Ramos (cell line): ENCODE measurements around the gene ATP6V1F.

Source experiments
- in situ Hi-C: fragments of 300-500 bp; cut with MboI; formaldehyde crosslinking; loops from one replicate; pipeline ENCODE4 v1.14.3; 2022; ENCODE audit warnings: low sequenced_read_pairs; ENCODE audit not compliant: unreplicated experiment

The ATP6V1F gene

GRCh38 chr7:128867241-128867640, 4.6 kb downstream of the ATP6V1F start:
- in situ Hi-C loops, result no loop called here

DNA sequence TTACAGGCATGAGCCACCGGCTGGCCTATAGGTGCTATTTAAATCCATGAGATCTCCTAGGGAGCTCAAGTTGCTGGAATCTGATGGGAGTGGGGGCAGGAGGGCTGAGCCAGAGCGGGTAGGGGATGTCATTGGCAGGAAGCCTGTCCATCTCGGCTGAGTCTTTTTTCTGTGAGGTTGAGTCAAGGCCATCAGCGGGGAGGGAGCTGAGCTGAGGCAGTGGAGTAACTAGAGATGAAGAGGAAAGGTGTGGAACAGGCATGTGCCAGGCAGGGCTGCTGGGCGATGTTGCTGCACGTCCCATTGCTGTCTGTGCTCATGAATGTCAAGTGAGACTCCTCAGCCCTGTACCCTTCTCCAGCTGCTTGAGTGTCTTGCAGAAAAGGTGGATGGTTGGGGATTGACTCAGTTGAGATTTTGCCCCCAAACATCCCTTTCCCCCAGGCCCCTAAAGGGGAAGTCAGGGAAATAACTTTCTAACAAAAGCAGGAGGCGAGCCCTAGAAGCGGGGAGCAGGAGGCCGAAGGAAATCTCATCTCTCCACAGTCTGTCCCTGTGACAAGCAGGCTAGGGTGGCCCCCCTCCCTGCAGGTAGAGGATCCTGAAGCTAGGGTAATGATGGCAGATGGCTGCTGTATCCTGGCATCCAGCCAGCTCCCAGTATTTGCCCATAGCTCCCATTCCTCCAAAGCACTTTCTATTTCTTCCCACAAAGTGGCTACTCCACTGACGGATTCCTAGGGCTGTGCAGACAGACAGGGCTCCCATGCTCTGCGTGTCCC, 5.4 kb downstream of the ATP6V1F start:
- in situ Hi-C loops, result no loop called here

GRCh38 chr7:128868624-128869137, 6.0 kb downstream of the ATP6V1F start:
- in situ Hi-C loops, result no loop called here

DNA sequence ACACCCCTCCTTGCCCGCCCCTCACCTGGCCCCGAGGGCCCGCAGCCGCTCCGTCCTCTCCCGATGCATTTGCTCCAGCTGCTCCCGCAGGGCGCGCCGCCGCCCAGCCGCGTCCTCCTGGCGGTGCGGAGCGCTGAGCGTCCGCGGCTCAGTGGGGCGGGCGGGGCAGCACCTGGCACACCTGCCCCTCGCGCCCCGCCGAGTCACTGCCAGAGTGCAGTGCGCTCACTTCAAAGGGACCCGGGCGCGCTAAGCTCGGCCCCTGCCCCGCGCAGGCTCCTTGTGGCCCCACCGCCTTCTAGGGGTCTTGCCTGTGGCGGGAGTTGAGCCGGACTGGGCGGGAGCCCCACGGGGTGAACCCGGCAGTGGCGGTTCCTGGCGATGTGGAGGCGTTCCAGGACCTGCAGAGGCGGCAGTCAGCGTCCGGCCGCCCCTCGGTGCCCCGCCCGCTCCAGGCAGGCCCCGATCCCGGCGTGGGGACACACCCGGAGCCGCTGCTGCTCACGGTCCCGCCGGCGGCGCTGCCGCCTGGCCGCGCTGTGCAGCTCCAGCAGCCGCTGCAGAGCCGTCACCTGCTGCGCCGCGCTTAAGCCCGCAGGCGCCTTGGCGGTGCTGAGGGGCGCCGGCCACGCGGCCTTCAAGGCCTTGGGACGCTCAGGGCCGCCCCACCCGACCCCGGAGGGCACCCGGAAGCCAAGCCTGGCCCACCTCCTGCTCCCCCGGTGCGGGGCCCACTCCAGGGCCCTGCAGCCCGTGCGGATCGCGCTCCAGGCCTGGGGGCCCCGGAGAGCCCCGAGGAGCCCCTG, 6.7 kb downstream of the ATP6V1F start:
- in situ Hi-C loops, result no loop called here

GRCh38 chr7:128869944-128870285, 7.3 kb downstream of the ATP6V1F start:
- in situ Hi-C loops, result loop anchor here (10.0 kb wide), 1 partner anchor 395 kb away; the partner anchor contains the start of gene METTL2B

DNA sequence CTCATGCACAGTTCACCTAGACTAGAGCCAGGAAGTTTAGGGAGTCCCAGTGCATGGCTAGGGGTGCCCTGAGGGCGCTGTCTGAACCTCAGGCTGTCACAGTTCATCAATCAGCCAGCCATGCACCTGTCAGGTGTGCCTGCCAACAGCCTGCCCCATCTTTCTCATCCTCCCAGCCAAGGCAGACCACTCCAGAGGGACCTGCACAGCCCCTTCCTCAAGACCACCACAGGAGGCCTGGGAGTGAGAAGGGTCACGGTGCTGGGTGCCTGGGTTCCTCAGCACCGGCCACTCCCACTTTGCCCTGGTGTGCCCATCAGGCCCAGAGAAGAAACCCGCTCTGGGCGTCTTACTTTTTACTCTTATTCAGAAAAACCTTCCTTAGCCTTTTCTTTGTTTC, 8.4 kb downstream of the ATP6V1F start:
- in situ Hi-C loops, result loop anchor here (10.0 kb wide), 1 partner anchor 396 kb away; the partner anchor contains the start of gene METTL2B

- in situ Hi-C loops, result loop anchor here (10.0 kb wide), 1 partner anchor 398 kb away; the partner anchor contains the start of gene METTL2B
Observed at GRCh38 chr7:128872394-128872824, 9.8 kb downstream of the ATP6V1F start.

- in situ Hi-C loops, result loop anchor here (10.0 kb wide), 1 partner anchor 398 kb away; the partner anchor contains the start of gene METTL2B
Observed at GRCh38 chr7:128873234-128873633, 10.6 kb downstream of the ATP6V1F start.

- in situ Hi-C loops, result loop anchor here (10.0 kb wide), 1 partner anchor 400 kb away; the partner anchor contains the start of gene METTL2B
Observed at GRCh38 chr7:128874140-128875031, 11.7 kb downstream of the ATP6V1F start.

- in situ Hi-C loops, result loop anchor here (10.0 kb wide), 1 partner anchor 401 kb away; the partner anchor contains the start of gene METTL2B
Observed at GRCh38 chr7:128875523-128875948, 12.9 kb downstream of the ATP6V1F start.

- in situ Hi-C loops, result loop anchor here (10.0 kb wide), 1 partner anchor 401 kb away; the partner anchor contains the start of gene METTL2B
Observed at GRCh38 chr7:128876127-128876526, 13.5 kb downstream of the ATP6V1F start.

DNA sequence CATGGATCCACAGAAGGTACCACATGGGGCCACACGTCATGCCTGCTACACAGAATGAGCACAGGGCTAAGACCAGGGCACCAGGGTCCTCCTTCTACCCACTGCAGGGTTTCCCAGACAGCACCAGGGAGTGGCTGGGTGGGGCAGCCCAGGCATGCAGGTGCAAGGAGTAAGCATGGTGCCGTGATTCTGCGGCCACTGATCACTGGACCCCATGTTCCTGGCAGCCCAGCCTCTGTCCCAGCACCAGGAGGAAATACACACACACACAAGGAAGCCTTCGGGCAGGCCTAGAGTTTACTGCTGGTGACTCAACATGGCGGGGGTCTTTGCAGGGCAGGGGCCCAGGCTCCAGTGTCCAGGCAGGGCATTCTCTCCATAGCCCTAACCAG, 13.9 kb downstream of the ATP6V1F start:
- in situ Hi-C loops, result loop anchor here (10.0 kb wide), 1 partner anchor 402 kb away; the partner anchor contains the start of gene METTL2B

DNA sequence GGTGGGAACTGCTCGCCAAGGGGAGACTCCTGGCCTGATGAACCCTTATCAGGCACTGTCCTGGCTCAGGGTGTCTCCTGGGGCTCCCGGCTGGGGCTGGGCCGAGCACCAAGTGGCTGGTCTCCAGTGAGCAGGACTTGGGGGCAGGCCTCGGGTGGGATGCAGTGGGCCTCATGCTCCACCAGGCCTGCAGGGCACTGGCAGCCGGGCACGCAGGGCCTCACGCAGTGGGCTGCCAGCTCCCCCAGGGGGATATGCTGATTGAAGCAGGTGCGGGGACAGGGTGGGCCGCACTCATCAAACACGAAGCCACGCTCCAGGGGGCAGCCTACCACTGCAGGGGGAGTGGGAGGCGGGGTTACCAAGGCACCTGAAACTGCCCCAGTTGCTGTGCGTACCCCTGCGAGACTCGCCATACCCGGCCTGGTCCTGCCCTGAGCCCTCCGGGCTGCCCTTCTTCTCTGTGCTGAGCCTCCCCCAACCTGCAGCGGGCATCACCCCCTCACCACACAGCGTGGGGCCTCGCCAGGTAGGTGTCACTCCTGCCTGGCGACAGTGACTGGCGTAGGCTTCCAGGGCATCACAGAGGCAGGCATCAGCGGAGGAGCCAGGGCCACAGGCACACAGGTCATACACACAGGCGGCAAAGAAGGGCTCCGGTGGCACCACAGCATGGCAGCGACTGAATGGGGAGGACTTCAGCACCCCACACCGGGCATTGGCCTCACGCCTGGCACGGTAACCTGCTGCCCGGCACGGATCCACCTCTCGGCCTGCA, 14.5 kb downstream of the ATP6V1F start:
- in situ Hi-C loops, result loop anchor here (10.0 kb wide), 1 partner anchor 402 kb away; the partner anchor contains the start of gene METTL2B

DNA sequence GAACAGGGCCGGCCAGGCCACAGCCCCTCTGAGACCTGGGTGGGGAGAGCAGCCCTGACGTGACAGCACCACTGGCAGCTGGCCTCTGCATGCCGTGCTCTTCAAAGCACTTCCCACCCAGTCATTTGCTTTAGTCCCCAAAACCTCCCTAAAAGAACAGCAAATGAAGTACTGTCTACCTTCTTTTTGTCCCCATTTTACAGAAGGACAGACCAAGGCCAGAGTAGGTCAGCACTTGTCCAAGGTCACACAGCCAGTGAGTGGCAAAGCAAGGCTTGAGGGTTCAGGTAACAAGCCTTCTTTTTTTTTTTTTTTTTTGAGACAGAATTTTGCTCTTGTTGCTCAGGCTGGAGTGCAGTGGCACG, 15.1 kb downstream of the ATP6V1F start:
- in situ Hi-C loops, result loop anchor here (10.0 kb wide), 1 partner anchor 403 kb away; the partner anchor contains the start of gene METTL2B

DNA sequence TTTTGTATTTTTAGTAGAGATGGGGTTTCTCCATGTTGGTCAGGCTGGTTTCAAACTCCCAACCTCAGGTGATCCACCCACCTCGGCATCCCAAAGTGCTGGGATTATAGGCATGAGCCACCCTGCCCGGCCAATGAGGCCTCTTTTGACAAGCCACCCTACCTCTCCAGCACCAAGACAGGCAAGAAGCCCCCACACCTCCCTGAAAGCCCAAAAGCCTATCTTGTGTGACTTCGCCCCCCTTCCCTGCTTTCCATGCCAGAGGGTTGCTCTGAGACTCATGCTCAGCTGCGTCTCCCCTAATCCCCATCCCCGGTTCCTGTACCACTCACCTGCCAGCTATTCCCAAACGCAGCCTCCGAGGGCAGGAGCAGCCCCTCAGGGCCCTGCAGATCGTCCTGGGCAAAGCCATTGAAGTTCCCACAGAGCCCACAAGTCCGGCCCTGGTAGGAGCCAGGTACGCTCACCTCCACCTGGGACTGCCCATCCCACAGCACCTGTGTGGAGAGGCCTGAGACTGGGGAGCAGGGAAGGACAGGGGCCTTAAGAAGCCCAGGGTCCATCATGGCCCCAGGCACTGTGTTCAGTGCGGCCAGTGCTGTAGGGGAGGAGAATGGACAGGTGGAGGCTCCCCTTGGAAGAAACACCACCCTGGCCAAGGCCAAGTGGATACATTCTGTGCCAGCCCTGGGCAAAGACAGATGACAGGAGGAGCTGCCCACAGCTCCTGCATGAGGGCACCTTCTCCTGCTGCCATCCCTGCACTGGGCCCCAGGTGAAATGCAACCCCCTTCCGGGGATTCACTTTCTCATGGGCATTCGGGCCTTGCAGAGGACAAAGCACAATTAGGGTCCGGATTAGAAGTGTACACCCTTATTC, 15.8 kb downstream of the ATP6V1F start:
- in situ Hi-C loops, result loop anchor here (10.0 kb wide), 1 partner anchor 404 kb away; the partner anchor contains the start of gene METTL2B

- in situ Hi-C loops, result loop anchor here (10.0 kb wide), 1 partner anchor 405 kb away; the partner anchor contains the start of gene METTL2B
Observed at GRCh38 chr7:128879461-128879938, 16.8 kb downstream of the ATP6V1F start.
